NCI-H2081 (cell line): Measurements from ENCODE around the gene ATL1.
A peak's percentile ranks its signal among the peaks of the same experiment; 100 is the strongest.
"Not testable (repeated sequence)": the region's sequence is repeated elsewhere in the genome, so short reads cannot be mapped to it uniquely, and the experiment has no call there.

ENCODE experiments used
- DNase-seq, 2 experiments: peaks; one replicate each; lab custom pipeline; 2025; lab: John Stamatoyannopoulos, UW

Gene ATL1

DNA sequence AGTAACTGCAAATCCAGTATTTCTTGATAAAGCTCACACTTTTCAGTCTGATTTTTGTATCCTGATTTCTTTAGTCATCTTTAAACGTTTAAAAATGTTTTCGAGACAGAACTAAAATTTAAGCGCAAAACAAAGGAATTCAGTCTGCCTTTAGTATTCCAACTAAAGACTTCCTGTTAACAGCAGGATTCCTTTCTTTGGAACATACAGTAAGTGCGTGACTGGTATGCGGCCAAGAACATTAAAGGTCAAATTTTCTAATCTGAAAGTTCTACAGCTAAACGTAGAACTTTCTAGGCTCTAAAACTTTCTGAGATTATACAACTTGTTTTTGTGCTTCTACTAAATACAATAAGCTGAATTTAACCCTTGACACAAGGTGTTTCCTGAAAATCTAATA, 98.3 kb downstream of the ATL1 start:
- DNase-seq: no peak

DNA sequence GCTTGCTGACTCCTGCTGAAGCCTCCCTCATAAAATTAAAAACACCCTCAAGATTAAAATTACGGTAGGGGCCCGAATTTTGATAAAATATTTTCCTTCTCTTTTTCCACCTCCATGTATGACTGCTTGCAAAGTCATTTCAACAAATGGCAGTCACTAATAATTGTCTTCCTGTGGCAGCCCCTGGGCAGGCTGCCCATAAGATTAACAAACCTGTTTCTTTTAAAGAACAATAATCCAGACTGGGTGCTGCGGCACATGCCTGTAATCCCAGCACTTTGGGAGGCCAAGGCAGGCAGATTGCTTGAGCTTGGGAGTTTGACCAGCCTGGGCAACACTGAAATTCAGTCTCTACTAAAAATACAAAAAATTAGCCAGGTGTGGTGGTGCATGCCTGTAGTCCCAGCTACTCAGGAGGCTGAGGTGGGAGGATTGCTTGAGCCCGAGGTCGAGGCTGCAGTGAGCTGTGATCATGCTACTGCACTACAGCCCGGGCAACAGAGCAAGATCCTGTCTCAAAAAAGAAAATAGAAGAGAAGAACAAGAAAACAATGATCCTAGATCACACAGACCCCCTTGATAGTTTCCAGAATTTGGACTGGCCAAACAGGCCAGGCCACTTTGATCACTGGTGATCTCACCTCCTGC, 99.5 kb downstream of the ATL1 start:
- DNase-seq: no peak

DNA sequence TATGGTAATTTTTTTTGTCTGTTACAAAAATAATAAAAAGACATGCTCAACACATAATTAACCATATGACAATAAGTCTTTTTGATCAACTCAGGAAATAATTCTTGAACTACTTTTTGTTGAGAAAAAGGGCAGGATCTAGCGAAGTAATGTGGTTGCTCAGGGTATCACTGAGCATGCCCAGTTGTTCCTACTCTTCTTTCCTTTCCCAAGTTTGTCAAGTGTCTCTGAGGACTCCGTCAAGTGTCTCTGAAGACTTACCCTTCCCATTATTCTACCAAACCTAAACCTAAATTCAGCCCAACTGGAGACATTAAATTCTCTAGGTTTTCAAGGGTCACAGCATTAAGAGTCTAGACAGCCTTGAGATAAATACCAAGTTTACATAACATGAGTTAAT, 104.6 kb downstream of the ATL1 start:
- DNase-seq: not testable (repeated sequence)

DNA sequence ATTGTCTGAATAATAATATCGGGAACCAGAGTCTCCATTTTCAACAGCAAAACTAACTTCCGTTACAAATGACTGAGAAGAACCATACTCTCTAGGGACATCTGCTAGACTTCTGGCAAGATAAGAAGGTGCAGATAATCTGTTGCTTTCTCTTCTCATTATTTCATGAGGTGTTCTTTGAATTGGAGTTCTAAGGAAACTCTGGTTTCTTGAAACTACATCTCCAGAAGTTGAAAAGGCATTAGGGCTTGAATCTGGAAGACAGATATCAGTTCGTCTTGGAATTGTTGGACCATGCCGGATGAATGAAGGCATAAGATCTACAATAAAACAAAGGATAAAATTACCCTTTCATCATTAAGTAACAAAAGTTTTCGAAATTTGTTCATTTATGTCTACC, 105.4 kb downstream of the ATL1 start:
- not testable (repeated sequence) for DNase-seq

DNA sequence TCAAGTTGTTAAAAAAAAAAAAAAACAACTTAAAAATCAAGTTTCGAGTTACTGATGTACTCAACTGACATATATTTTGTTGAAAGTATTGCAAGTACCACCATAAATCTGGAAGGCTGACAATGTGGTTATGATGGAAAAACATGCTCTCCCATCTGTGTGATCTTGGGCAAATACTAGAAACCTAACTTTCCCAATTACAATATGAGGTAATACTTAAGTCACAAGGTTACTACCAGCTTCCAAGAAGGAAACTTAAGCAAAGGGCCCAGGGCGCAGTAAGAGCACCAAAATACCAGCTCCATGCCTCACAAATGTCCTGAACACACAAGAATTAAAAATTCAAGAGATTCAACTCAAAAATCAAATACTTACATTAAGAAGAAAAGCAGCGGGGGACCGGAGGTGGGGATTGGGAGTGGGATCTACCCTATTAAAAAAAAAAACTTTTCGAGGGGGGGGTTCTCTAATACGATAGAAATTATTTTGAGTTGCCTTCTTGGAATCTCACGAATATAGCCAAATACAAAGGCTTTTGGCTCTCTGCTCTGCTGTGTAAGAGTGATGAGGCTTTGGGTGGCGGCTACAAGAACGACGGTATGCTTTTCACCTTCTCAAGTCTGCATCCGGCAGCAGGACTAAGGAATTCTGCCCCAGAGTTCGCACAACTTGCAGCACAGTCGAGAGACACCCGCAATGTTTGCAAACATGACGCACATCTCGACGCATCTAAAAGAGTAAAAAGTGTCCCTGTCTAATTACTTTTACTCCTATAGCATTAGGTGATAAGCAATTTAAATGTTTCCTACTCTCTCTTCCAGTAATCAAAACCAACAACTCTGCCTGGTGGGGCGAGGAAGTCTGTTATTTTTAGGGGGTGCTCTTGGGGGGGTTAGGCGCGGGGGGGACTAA, 107.1 kb downstream of the ATL1 start:
- DNase-seq: peak in 1 of 2 experiments; percentile 27

DNA sequence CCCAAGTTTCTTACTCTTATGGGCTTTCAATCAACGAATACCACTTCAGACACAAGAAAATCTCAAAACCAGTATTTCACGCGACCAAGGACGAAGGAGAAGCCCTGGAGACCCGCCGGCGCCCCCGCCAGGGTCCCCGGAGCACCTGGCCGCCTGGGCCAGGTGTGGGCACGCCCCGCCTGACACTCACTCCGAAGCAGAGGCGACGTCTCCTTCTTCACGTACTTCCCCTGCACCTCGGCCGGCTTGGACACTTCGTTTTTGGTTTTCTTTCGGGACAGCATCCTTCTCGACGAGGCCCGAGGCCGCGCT, 107.7 kb downstream of the ATL1 start:
- peak; percentile 24 to 65 for DNase-seq

DNA sequence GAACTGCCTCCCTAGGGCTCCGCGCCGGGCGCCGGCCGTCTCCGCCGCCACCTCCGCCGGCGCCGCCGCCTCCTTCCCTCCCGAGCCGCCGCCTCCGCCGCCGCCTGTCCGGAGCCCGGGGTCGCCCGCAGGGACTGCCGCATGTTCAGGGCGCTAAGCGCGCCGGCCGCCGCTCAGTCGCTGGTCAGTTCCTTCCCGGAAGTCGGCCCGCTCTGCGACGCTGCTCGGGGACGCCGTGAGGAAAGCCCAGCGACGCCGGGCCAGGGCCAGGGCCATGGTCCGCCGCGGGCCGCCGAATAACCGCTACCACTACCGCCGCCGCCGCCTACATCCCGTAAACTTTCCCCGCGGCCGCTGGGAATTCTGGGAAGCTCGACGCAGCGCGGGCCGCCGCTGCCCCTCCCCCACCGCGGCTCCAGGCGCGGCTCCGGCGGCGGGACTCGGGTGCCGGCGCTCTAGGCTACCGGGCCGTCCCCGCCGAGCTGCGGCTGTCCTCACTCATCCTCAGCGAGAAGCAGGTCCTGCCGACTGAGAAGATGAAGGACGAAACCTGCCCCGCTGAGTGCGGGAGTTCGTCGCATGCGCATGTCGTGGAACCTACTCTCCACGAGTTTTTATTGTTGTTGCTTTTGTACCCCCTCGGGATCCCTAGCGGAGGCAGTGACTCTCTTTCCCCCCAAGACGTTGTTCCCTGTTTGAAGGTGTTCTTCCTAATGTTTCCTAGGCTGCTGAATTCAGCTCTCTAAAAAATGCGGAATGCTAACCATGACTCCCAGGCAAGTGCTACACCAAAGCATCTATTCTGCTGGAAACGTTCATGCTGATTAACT, 108.3 kb downstream of the ATL1 start, which contains the start of gene SAV1:
TSS of gene SAV1 (minus strand) at position 311 of the 830 bp plus-strand sequence. CDS start 339 bp downstream, outside the sequence.
- peak; percentile 81 to 82 for DNase-seq

GRCh38 chr14:50668826-50669143, 108.8 kb downstream of the ATL1 start:
- no peak for DNase-seq

- no peak for DNase-seq
Observed at GRCh38 chr14:50669441-50669986, 109.6 kb downstream of the ATL1 start.

- no peak for DNase-seq
Observed at GRCh38 chr14:50670196-50670865, 110.4 kb downstream of the ATL1 start.

- no peak for DNase-seq
Observed at GRCh38 chr14:50670866-50671256, 110.9 kb downstream of the ATL1 start.

- DNase-seq: no peak
Observed at GRCh38 chr14:50675597-50675996, 115.7 kb downstream of the ATL1 start.

- DNase-seq: no peak
Observed at GRCh38 chr14:50676814-50677516, 117.0 kb downstream of the ATL1 start.

DNA sequence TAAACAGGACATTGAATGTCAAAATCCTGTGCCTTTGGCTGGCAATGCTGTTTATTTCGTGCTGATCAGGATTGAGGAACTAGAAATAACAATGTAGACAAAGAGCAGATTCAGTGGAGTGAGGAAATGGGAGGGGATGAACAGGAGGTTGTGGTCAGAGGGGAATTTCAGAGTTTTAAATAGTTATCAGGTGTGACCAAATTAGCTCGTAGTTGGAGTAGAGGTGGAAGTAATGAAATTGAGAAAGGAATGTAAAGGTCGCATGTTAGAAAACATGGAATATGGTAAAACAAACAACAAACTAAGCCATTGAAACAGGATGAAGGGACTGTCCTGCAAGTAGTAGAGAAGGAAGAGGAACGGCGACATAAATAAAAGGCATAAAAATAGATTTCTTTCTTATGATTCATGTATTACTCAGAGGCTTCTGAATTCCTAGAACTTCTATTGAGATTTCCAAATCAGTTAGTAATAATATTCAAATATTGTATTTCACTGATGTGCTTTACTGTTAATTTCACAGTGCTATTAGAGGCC, 117.7 kb downstream of the ATL1 start:
- no peak for DNase-seq

GRCh38 chr14:50678163-50678562, 118.2 kb downstream of the ATL1 start:
- DNase-seq: no peak

GRCh38 chr14:50679674-50680073, 119.7 kb downstream of the ATL1 start:
- DNase-seq: peak in 1 of 2 experiments; percentile 47
